Hepatocyte (in vitro differentiated cells): Measurements from ENCODE around the gene KCNAB3. TPM values are rescaled to one million over a fixed set of nuclear protein-coding genes. Genes with fewer than 3 reads are reported as not detected.

Experiments used
- DNase-seq: peaks from one replicate; pipeline ENCODE4 v3.0.0-alpha.2; 2016; ENCODE audit warnings: low spot score
- H2AFZ ChIP-seq: fragments of 200-600 bp; sonication (generic); 2 replicates; pipeline ENCODE4 v1.6.0; 2016; ENCODE audit warnings: antibody characterized with exemption, mild to moderate bottlenecking
- H3K27ac ChIP-seq: fragments of 200-600 bp; sonication (generic); 2 replicates; pipeline ENCODE4 v1.5.1; 2016; ENCODE audit warnings: mild to moderate bottlenecking
- H3K27me3 ChIP-seq: fragments of 200-600 bp; sonication (generic); 2 replicates; pipeline ENCODE4 v1.6.1; 2016
- H3K36me3 ChIP-seq: fragments of 200-600 bp; sonication (generic); replicated peaks from 2 replicates; pipeline ENCODE4 v1.5.1; 2016; ENCODE audit warnings: low read depth; ENCODE audit not compliant: insufficient read depth
- H3K4me1 ChIP-seq: fragments of 200-600 bp; sonication (generic); 2 replicates; pipeline ENCODE4 v1.5.1; 2016; ENCODE audit warnings: mild to moderate bottlenecking, moderate library complexity; ENCODE audit not compliant: insufficient read depth
- H3K4me2 ChIP-seq: fragments of 200-600 bp; sonication (generic); 2 replicates; pipeline ENCODE4 v1.6.0; 2016
- H3K4me3 ChIP-seq: fragments of 200-600 bp; sonication (generic); 2 replicates; pipeline ENCODE4 v1.5.1; 2016; ENCODE audit warnings: mild to moderate bottlenecking
- H3K79me2 ChIP-seq: fragments of 200-600 bp; sonication (generic); 2 replicates; pipeline ENCODE4 v1.6.0; 2017; ENCODE audit warnings: mild to moderate bottlenecking
- H3K9me2 ChIP-seq: fragments of 200-600 bp; sonication (generic); replicated peaks from 2 replicates; pipeline ENCODE4 v1.6.0; 2017; ENCODE audit warnings: mild to moderate bottlenecking; ENCODE audit not compliant: insufficient read depth
- H3K9me3 ChIP-seq: fragments of 200-600 bp; sonication (generic); 2 replicates; pipeline ENCODE4 v1.5.1; 2016; ENCODE audit warnings: low read depth, mild to moderate bottlenecking
- H4K20me1 ChIP-seq: fragments of 200-600 bp; sonication (generic); 2 replicates; pipeline ENCODE4 v1.6.0; 2016; ENCODE audit warnings: mild to moderate bottlenecking; ENCODE audit not compliant: insufficient read depth, poor library complexity, severe bottlenecking
- CTCF ChIP-seq: fragments of 200-600 bp; sonication (generic); IDR thresholded peaks from 2 replicates; pipeline ENCODE4 v1.5.1; 2016; ENCODE audit warnings: antibody characterized with exemption, mild to moderate bottlenecking; ENCODE audit not compliant: poor library complexity
- EZH2 ChIP-seq: fragments of 200-600 bp; sonication (generic); IDR thresholded peaks from 2 replicates; pipeline ENCODE4 v1.6.1; 2016; ENCODE audit warnings: antibody characterized with exemption, mild to moderate bottlenecking, borderline replicate concordance
- EZH2phosphoT487 ChIP-seq: fragments of 200-600 bp; sonication (generic); IDR thresholded peaks from one replicate; pipeline ENCODE4 v1.6.1; 2018; ENCODE audit warnings: antibody characterized with exemption, mild to moderate bottlenecking, low read depth, moderate library complexity; ENCODE audit not compliant: unreplicated experiment, severe bottlenecking
- WGBS: methylation state at CpG from one replicate; pipeline ENCODE4 v1.1.6; 2016; ENCODE audit warnings: low lambda C conversion rate; ENCODE audit errors: missing lambda C conversion rate; 5-methylcytosine and 5-hydroxymethylcytosine counted together
- polyA plus RNA-seq: library from polyadenylated mRNA; unstranded; fragments of >200 nt; fragmentation: Nextera tagmentation; extraction: Ambion mirVana; gene quantifications from 2 replicates; pipeline ENCODE4 v1.2.1, GENCODE V29; 2016
- total RNA-seq: library from RNA; depleted of rRNA; stranded (reverse); fragments of >200 nt; gene quantifications from 2 replicates; pipeline ENCODE4 v1.2.3, GENCODE V29; 2014

The KCNAB3 gene
- total and polyA plus RNA-seq, 2 experiments from 2014 or later: 1.8 TPM

- Histone ChIP-seq H3K9me3 (no peaks in the 10 kb centered on the region), H4K20me1 (no peaks in the 10 kb centered on the region), H3K4me2 (no peak overlapping the region), H3K4me3 (no peak overlapping the region), H2AFZ (no peak overlapping the region), H3K27me3 (no peaks in the 10 kb centered on the region), H3K4me1 (no peaks in the 10 kb centered on the region), H3K9me2 (no peaks in the 10 kb centered on the region), H3K36me3 (no peaks in the 10 kb centered on the region), H3K27ac (no peak overlapping the region), H3K79me2 (no peaks in the 10 kb centered on the region)
- TF ChIP-seq EZH2 (no peak), CTCF (no peak), EZH2phosphoT487 (no peak)
- 75% methylated on average over 2 of the region's 2 CpGs for WGBS
- no peak for DNase-seq
Observed at GRCh38 chr17:7967751-7968150, 38.1 kb upstream of the KCNAB3 start.

DNA sequence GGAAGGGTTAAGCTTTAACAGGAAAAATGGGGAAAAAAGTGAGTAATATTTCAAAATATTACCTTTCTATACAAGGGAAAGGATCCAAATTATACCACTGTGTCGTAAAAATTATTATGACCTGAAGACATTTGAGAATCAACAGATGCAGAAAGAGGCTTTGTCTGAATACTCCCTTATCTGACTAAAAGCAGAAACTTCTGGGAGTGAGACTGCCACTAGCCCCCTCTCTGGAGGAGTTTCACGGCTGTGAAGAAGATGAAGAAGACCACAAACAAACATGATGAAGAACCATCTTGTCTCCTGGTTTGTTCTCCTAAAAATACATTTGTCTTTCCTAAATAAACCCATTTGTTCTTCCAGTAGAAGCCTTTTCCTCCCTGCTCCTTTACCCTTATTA lies 31.8 kb upstream of the KCNAB3 start:
- Histone ChIP-seq H3K27me3 (no peaks in the 10 kb centered on the region), H3K9me3 (no peaks in the 10 kb centered on the region), H3K4me3 (no peak overlapping the region), H4K20me1 (no peaks in the 10 kb centered on the region), H3K36me3 (no peaks in the 10 kb centered on the region), H3K4me2 (no peak overlapping the region), H2AFZ (no peak overlapping the region), H3K4me1 (no peaks in the 10 kb centered on the region), H3K27ac (no peak overlapping the region), H3K79me2 (no peaks in the 10 kb centered on the region), H3K9me2 (no peaks in the 10 kb centered on the region)
- no peak for TF ChIP-seq EZH2phosphoT487
- no peak for TF ChIP-seq CTCF
- no peak for TF ChIP-seq EZH2
- WGBS: 34% methylated on average over 2 of the region's 2 CpGs
- no peak for DNase-seq

DNA sequence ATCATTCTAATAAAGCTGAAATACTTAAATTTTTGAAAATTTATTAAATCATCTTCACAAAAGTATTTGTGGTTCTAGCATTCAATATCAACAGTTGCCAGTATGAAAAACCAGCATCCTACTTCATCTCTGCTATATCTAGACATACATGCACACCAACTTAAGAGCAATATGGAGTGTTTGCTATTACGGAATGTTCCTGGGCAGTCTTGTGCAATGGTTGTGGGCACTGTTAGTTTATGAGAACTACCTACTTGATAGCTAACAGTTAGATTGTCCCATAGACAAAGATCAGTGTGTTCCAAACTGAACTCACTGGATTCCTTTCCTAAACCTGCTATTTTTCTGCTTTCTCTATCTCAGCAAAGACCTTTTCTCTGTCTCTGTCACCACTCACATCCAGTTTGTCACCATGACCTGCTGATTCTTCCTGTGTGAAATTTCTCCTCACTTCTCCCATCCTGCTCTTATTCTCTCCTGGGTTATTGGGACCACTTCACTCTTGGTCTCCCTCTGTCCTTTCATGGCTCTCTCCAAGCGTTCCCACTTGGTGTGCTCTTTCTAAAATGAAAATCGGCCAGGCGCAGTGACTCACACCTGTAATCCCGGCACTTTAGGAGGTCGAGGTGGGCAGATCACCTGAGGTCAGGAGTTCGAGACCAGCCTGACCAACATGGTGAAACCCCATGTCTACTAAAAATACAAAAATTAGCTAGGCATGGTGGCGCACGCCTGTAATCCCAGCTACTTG lies 30.0 kb upstream of the KCNAB3 start:
- Histone ChIP-seq H3K4me1 (no peaks in the 10 kb centered on the region), H3K27me3 (no peaks in the 10 kb centered on the region), H2AFZ (no peak overlapping the region), H3K79me2 (no peaks in the 10 kb centered on the region), H3K9me2 (no peaks in the 10 kb centered on the region), H3K4me3 (no peak overlapping the region), H3K4me2 (no peak overlapping the region), H3K27ac (peak overlapping the region; percentile 32), H3K36me3 (no peaks in the 10 kb centered on the region), H3K9me3 (no peaks in the 10 kb centered on the region), H4K20me1 (no peaks in the 10 kb centered on the region)
- no peak for TF ChIP-seq CTCF
- TF ChIP-seq EZH2: no peak
- no peak for TF ChIP-seq EZH2phosphoT487
- no peak for DNase-seq
- WGBS: 92% methylated on average over 9 of the region's 9 CpGs
